IPS-NIHi7 (cell line): Measurements from ENCODE around the gene DICER1.

ENCODE experiments used
- DNase-seq: peaks from one replicate; pipeline ENCODE4 v3.0.0; 2012; ENCODE audit warnings: mixed read lengths; ENCODE audit errors: extremely low spot score

The DICER1 gene

DNA sequence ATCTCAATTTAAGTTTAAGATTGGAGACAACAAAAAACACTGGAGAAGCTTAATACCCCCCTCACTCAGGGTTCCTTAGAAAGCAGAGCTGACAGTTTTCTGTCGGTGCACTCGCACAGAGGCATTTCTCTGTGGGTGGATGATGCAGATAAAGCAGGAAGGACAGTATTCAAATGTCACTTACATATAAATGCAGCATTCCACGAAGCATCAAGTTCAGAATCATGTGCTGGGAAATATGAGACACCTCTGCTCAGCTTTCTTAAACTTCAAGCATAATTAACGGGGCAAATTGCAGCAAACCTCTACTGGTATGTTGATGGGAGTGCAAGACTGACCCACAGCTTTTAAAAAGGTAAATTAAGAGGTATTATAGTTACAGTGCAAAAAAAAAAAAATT is 68.7 kb downstream of the DICER1 start:
- DNase-seq = no peak

DNA sequence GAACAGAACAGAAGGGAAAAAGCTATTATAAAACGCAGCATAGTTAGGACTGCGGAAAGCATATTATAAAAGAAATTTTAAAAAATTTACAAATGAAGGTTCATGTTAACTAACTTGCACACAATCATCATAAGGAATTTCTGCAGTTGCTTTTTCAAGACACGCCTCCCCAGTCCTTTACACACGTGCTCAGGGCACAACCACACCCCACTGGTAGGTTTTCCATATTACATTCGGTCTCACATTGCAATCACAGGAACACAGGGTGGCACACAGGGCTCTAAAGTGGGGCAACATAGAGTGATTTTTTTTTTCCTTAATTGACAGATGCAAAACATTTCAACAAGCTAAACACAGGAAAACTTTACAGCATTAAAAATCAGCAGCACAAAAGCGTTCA is 69.7 kb downstream of the DICER1 start:
- DNase-seq = no peak

- DNase-seq = no peak
These were observed 72.0 kb downstream of the DICER1 start for GRCh38 chr14:95085321-95085720.

DNA sequence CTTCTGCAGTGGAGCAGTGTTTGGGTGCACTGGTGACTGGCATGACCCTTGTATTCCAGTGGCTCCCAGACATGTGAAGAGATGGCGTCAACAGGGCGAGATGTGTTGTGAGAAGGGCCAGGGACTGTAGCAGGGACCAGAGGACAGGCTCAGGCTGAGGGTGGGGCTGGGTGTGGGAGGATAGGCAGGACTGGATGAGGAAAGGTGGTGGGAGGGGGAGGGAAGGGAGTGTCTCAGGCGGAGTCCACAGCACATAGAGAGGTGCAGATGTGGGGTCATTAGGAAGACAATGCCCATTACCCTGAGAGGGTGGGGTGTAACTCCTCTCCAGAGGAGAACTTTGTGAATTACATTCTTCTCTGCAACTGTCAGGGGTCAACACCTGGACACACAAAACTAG is 78.5 kb downstream of the DICER1 start:
- peak; percentile 48 for DNase-seq

DNA sequence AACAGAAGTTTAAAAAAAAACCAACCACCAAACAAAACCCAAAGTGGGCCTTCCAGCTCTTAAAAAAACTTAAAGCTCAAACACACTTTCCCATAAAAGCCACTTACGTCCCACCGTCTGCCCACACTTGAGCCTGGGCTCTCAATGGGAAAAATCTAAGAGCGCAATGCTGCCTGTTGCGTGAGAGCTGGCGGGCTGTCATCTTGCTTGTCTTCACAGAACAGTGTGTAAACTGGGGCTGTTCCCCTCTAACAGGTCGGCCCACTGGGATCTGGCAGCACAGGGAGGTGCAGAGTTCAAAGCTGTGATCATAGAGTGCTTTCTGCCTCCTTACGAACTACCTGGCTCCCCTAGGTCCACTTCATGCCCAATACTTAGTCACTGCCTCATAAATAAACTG is 80.0 kb downstream of the DICER1 start:
- no peak for DNase-seq

- no peak for DNase-seq
These were observed 81.5 kb downstream of the DICER1 start for GRCh38 chr14:95075789-95076188.

DNA sequence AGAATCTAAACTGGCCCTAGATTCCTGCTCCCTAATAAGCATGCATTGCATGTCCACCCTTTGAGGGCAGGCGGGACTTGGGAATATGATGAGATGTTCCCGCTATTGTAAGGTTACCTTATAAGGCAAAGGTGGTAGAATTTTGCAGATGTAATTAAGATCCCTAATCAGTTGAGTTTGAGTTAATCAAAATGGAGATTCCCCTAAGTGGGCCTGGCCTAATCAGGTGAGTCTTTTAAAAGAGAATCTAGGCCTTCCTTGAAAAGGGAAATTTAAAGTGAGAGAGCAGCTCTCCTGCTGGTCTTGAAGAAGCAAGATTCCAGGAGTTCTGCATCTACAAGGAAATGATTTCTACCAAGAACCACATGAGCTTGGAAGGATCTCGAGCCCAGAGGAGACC is 83.4 kb downstream of the DICER1 start:
- no peak for DNase-seq

- DNase-seq = no peak
These were observed 84.9 kb downstream of the DICER1 start for GRCh38 chr14:95072310-95072905.

DNA sequence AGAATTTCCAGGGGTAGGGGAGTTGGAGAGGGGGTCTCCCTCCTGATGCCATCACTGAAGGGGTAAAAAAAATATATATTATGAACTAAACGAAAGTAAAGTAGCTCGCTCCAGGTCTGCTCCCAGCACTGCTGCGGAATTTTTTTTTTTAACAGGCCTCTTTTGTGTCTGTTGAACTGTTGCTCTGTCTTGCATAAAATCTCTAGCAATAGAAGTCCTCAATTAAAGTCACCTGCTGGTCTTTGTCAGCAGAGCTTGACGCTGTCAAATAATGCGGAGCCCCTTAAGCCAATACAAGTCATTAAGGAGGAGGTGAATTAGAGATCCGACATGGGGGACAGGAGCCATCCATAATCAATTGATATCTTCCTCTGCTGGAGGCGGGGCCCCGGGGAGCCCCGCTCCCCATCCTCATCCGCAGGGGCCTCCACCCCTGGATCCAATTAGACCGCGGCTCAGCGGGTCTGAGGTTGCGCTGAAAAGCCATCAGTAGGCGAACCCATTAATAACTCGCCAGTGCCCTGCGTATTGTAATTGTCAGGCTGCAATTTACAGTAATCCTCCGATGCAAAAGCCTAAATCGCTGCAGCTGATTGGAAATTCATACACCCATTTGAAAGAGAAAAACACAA is 85.6 kb downstream of the DICER1 start:
- DNase-seq = no peak

DNA sequence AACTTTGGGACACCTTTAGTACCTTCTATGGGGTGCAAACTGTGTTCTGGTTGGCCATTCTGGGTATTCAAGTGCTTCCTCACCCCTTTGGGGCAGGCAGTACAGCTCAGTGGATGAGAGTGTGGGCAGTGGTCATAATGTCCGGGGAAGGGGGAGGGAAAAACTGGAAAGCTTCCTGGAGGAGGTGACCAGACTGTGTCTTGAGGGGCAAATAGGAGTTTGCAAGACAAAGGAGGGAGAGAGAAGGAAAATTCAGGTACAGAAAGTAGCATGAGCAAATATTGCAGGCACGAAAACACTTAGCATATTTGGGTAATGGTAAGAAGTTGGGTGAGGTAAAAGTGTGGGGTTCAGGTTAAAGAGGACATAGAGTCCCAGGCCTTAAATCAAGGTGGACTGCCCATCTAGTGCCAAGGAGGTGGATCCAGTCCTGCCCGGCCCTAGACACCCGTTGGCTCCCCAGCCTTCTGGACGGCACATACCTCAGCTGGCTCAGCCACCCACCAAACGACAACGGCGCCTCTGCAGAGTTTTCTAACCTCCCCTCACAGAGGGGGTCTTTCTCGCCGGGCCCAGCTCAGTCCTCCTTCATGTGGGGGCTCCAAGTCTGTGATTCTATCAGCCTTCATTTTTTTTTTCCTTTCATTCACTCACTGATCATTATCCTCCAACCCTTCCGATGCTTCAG is 86.4 kb downstream of the DICER1 start:
- no peak for DNase-seq

DNA sequence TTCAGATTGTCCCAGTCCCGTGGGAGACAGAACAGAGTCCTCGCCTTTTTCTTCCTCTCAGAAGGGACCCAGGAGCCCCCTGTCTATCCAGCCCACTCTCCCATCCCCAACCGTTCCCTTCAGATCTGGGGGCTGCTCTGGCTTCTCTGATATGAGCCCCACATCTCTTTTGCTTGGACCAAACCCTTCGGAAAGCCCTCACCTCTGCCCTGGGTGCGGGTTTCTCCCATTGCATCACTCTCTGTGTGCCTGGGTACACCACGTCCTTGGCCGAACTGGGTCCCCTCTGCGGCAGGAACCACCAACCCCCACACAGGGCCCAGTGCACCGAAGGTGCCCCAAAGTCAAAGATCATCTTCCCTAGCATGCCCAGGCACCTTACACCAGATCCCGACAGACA is 87.8 kb downstream of the DICER1 start:
- DNase-seq = no peak

- no peak for DNase-seq
These were observed 88.3 kb downstream of the DICER1 start for GRCh38 chr14:95069018-95069417.

DNA sequence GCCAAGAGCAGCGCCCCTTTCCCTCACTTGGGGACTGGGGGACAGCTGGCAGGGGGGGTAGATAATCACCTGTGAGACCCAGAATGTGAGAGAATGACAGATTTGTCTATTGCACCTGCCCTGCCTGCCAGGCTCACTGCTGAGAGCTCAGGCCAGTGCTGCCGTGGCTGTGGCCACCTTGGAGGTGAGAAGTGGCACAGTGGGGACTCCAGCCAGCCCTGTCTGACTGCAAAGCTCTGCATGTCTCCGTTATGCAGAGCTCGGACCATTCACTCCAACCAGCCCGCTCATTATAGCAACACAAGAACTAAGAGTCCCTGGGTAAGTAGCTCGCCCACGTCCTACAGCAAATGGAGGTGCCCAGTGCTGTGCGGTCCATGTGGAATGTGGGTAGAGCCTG is 88.8 kb downstream of the DICER1 start:
- DNase-seq = no peak

GRCh38 chr14:95068080-95068479 is 89.2 kb downstream of the DICER1 start:
- DNase-seq = no peak

DNA sequence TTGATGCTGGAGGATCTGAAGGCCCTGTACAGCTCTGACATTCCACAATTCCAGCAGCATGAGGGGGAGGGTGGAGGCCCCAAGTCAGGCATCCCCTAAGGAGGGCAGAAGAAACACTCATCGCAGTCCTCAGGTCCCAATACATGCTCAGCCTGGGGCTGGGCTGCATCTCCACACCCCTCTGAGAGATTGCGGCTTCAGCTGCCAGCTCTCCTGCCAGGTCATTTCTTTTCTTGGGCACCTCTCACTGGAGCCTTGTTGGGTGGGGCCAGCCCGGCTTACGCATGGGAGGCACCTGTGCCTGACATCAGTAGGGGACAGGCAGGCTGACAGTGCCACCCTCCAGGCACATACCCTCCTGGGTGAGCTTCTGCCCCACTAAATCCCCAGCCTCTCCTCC is 89.8 kb downstream of the DICER1 start:
- no peak for DNase-seq

GRCh38 chr14:95066427-95066986 is 90.8 kb downstream of the DICER1 start:
- DNase-seq = no peak

DNA sequence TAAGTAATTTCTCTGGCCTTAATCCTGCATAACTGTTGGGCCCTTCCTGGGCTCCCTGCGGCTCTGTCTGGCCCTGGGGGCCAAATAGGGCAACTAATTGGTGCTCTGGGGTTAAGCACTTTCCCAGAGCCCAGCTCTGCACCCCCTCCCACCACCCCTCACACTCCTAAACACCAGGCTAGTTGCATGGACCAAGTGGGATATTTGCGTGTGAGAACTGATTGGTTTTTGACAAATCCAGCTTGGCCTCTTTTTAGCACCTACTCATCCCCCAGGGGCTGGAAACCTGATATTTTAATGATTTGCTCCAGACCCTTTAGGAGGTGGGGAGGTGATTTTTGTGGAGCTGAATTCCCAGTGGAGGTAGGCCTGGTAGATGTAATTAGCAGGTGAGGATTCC is 91.9 kb downstream of the DICER1 start:
- no peak for DNase-seq

GRCh38 chr14:95064734-95065133 is 92.6 kb downstream of the DICER1 start:
- no peak for DNase-seq

GRCh38 chr14:95064256-95064655 is 93.1 kb downstream of the DICER1 start:
- no peak for DNase-seq

GRCh38 chr14:95063391-95063790 is 93.9 kb downstream of the DICER1 start:
- no peak for DNase-seq

GRCh38 chr14:95062946-95063345 is 94.4 kb downstream of the DICER1 start:
- no peak for DNase-seq

DNA sequence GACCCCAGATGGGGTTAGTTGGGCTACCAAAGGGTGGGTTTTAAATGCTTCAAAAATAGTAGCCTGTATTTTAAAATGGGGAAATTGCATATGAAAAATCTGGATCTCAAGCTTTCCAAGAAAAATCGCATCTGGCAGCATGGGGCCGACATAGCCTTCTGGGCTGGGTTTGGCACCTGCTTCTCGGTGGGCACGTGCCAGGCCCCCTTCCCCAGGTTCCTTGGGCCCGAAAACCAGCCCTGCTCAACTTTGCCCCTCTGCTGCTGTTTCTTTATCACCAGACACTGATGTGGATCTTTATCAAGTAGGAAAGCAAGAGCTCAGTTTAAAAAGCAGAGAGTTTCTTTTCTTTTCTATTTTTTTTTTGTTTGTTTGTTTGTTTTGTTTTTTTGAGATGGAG is 95.1 kb downstream of the DICER1 start:
- DNase-seq = no peak
